ENCODE results near the gene MAMLD1. TPM values are rescaled to one million over a fixed set of nuclear protein-coding genes. Genes with fewer than 3 reads are reported as not detected.

MAMLD1 gene
- total and polyA plus RNA-seq, 2 donors (not counting 3 experiments of a cell fraction or from before 2014, with no cell fraction given) = 2.5 to 5.6 TPM

GRCh38 chrX:150456941-150457340 is 93.8 kb downstream of the MAMLD1 start:
- no TSS peak for BruUV-seq (replicated peaks)
- Histone ChIP-seq H3K9ac (replicated peaks; ENCODE audit: extremely low read depth, insufficient read depth, low read length) (no peak overlapping the region), H3K27me3 (ENCODE audit: control insufficient read depth in 2 of 2, insufficient read depth in 2 of 2, low read length in 2 of 2) (no peaks in the 10 kb centered on the region), H3K27ac (ENCODE audit: insufficient read depth, low read depth, low read length) (no peak overlapping the region), H3K9me1 (replicated peaks; ENCODE audit: control insufficient read depth, extremely low read depth, insufficient read depth, low read length) (no peaks in the 10 kb centered on the region), H2AFZ (ENCODE audit: low read depth, low read length) (no peak overlapping the region), H3K9me3 (replicated peaks; ENCODE audit: control insufficient read depth, insufficient read depth, low read length) (no peaks in the 10 kb centered on the region), H3K36me3 (ENCODE audit: control insufficient read depth in 2 of 2, extremely low read depth in 1 of 2, insufficient read depth in 2 of 2, low read length in 2 of 2) (no peaks in the 10 kb centered on the region), H3K4me3 (replicated peaks in 1 of 3; ENCODE audit: insufficient read depth in 1 of 3, low read depth in 1 of 3, low read length in 3 of 3) (no peak overlapping the region), H3K4me2 (ENCODE audit: insufficient read depth, low read length) (no peak overlapping the region), H4K20me1 (replicated peaks; ENCODE audit: control insufficient read depth, extremely low read depth, insufficient read depth, low read length) (no peaks in the 10 kb centered on the region), H3K79me2 (ENCODE audit: control insufficient read depth, insufficient read depth, low read length) (no peaks in the 10 kb centered on the region), H3K4me1 (ENCODE audit: control insufficient read depth, extremely low read depth, insufficient read depth, low read length) (no peaks in the 10 kb centered on the region)
- no peak for TF ChIP-seq POLR2AphosphoS5 (IDR thresholded peaks at IDR 0.05; ENCODE audit: insufficient read depth, low read depth, low read length)
- TF ChIP-seq JUN (IDR thresholded peaks at IDR 0.05; ENCODE audit: borderline replicate concordance, insufficient read depth, insufficient read length, low read depth) = no peak
- TF ChIP-seq EZH2 (IDR thresholded peaks at IDR 0.05; ENCODE audit: borderline replicate concordance, low read depth, low read length, severe bottlenecking) = no peak
- TF ChIP-seq FOS (IDR thresholded peaks at IDR 0.05; ENCODE audit: borderline replicate concordance, insufficient read depth, low read length) = no peak
- no peak for TF ChIP-seq MYC (IDR thresholded peaks at IDR 0.05; ENCODE audit: low read depth, low read length)
- TF ChIP-seq GATA2 (IDR thresholded peaks at IDR 0.05; ENCODE audit: insufficient read depth, insufficient read length, low read depth, low read length) = no peak
- no peak for TF ChIP-seq MAX (IDR thresholded peaks at IDR 0.05; ENCODE audit: insufficient read depth, insufficient read length)
- no peak for TF ChIP-seq POLR2A (IDR thresholded peaks at IDR 0.05; ENCODE audit: low read depth, low read length)
- TF ChIP-seq CTCF (IDR thresholded peaks at IDR 0.05; ENCODE audit: extremely low read depth in 1 of 2, insufficient read depth in 1 of 2, low read depth in 1 of 2, low read length in 2 of 2) = no peak
- POLR2A ChIA-PET = no interaction called here
- intact Hi-C loops (cut with micrococcal nuclease) (no loop called here), dilution Hi-C loops (cut with MboI; ENCODE audit: extremely low pct_ligation_motif_present, low sequenced_read_pairs) (no loop called here)
- FAIRE-seq = no peak
- CTCF ChIA-PET = no interaction called here
- no peak for DNase-seq (ENCODE audit: low read depth, low spot score)

All from endothelial cell of umbilical vein (primary cell).